HepG2 (cell line): ENCODE measurements around the gene LUZP1.

Experiments used
- PRMT3 ChIP-seq: sonication (generic); formaldehyde crosslinking; IDR thresholded peaks from 2 replicates; pipeline ENCODE4 v1.8.1; 2022; ENCODE audit warnings: low read depth, mild to moderate bottlenecking, moderate library complexity, missing genetic modification reagents, borderline replicate concordance
- SP1 ChIP-seq, 2 experiments: fragments of 450-650 bp in 1 of 2; sonication (generic) in 1 of 2; formaldehyde crosslinking in 1 of 2; IDR thresholded peaks; 2 replicates each; pipeline versions ENCODE4 v1.4.0 to v1.6.1; 2016 to 2020; ENCODE audit warnings: missing genetic modification reagents in 1 of 2
- ZNF326 ChIP-seq: sonication (generic); formaldehyde crosslinking; IDR thresholded peaks from 2 replicates; pipeline ENCODE4 v1.4.0; 2020; ENCODE audit warnings: missing genetic modification reagents, borderline replicate concordance
- ZNF670 ChIP-seq: sonication (generic); formaldehyde crosslinking; IDR thresholded peaks from 2 replicates; pipeline ENCODE4 v1.8.0; 2022; ENCODE audit warnings: mild to moderate bottlenecking, missing genetic modification reagents, borderline replicate concordance

DNA sequence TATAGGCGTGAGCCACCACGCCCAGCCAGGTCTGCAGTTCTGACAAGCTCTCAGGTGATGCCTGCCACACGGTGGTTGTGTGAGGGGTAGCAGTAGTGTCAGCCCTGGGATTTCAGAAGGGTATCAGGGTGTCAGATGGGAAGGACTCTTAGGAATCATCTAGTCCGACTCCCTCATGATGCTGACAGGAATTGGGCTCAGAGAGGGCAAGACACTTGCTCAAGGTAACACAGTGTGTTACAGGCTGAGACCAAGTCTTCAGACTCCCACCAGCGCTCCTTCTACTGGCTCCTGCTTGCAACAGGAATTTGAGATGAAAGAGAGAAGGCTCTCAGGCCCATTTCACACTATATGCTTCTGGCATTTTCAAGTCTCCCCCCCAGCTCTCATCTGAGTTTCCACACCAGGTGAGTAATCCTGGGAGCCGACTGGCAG is 41.7 kb upstream of the LUZP1 start:
- no peak for TF ChIP-seq SP1 (IDR thresholded peaks at IDR 0.05)
- no peak for TF ChIP-seq SP1 (CRISPR knock-in tag; IDR thresholded peaks at IDR 0.05)
- TF ChIP-seq ZNF670 (CRISPR knock-in tag) = no peak
- no peak for TF ChIP-seq PRMT3
- TF ChIP-seq ZNF326 (CRISPR knock-in tag) = no peak
